H9 (cell line): ENCODE data around the gene MYBPHL. TPM values are rescaled to one million over a fixed set of nuclear protein-coding genes. Genes with fewer than 3 reads are reported as not detected.
A peak's percentile ranks its signal among the peaks of the same experiment; 100 is the strongest.

Experiments
- DNase-seq: peaks from one replicate; pipeline ENCODE4 v3.0.0-alpha.2; 2017
- H2AFZ ChIP-seq: one replicate; pipeline ENCODE4 v1.6.1; 2013; ENCODE audit warnings: mild to moderate bottlenecking, low read length, control low read depth, moderate library complexity
- H2AK5ac ChIP-seq: 2 replicates; pipeline ENCODE4 v1.6.1; 2013; ENCODE audit warnings: low read length, control low read depth, mixed read lengths; ENCODE audit not compliant: insufficient read length
- H2BK120ac ChIP-seq: one replicate; pipeline ENCODE4 v1.6.1; 2013; ENCODE audit warnings: low read depth, mild to moderate bottlenecking, low read length, control low read depth, inconsistent platforms; ENCODE audit not compliant: poor library complexity, severe bottlenecking
- H2BK12ac ChIP-seq: 2 replicates; pipeline ENCODE4 v1.6.1; 2013; ENCODE audit warnings: low read length, control low read depth, mixed read lengths, low read depth; ENCODE audit not compliant: insufficient read length
- H2BK15ac ChIP-seq: 2 replicates; pipeline ENCODE4 v1.6.1; 2013; ENCODE audit warnings: low read depth, low read length, control low read depth
- H2BK20ac ChIP-seq: one replicate; pipeline ENCODE4 v1.6.1; 2013; ENCODE audit warnings: low read depth, mild to moderate bottlenecking, low read length, control low read depth, inconsistent platforms; ENCODE audit not compliant: poor library complexity, severe bottlenecking
- H2BK5ac ChIP-seq: 2 replicates; pipeline ENCODE4 v1.6.1; 2013; ENCODE audit warnings: low read length, control low read depth, mixed read lengths; ENCODE audit not compliant: insufficient read length
- H3K14ac ChIP-seq: 2 replicates; pipeline ENCODE4 v1.6.1; 2013; ENCODE audit warnings: low read length, control low read depth; ENCODE audit not compliant: insufficient read depth
- H3K18ac ChIP-seq: 2 replicates; pipeline ENCODE4 v1.6.1; 2013; ENCODE audit warnings: low read depth, mild to moderate bottlenecking, mixed read lengths, low read length, control low read depth; ENCODE audit not compliant: insufficient read length
- H3K23ac ChIP-seq: 2 replicates; pipeline ENCODE4 v1.6.1; 2013; ENCODE audit warnings: low read length, control low read depth, mixed read lengths, low read depth; ENCODE audit not compliant: insufficient read length
- H3K23me2 ChIP-seq: 2 replicates; pipeline ENCODE4 v1.6.1; 2013; ENCODE audit warnings: low read depth, mild to moderate bottlenecking, mixed read lengths, low read length, control low read depth; ENCODE audit not compliant: insufficient read length, poor library complexity, severe bottlenecking
- H3K27ac ChIP-seq: 2 replicates; pipeline ENCODE4 v1.5.1; 2013; ENCODE audit warnings: low read length, control low read depth, mixed read lengths, low read depth; ENCODE audit not compliant: insufficient read length
- H3K27me3 ChIP-seq: 2 replicates; pipeline ENCODE4 v1.6.1; 2013; ENCODE audit warnings: low read length, control low read depth, inconsistent platforms; ENCODE audit not compliant: insufficient read depth
- H3K4ac ChIP-seq: 2 replicates; pipeline ENCODE4 v1.6.1; 2013; ENCODE audit warnings: low read depth, mild to moderate bottlenecking, control low read depth, inconsistent platforms, low read length, moderate library complexity
- H3K4me1 ChIP-seq: 2 replicates; pipeline ENCODE4 v1.6.1; 2013; ENCODE audit warnings: low read length, control low read depth, inconsistent platforms; ENCODE audit not compliant: insufficient read depth
- H3K4me2 ChIP-seq: 2 replicates; pipeline ENCODE4 v1.6.1; 2013; ENCODE audit warnings: low read length, control low read depth, mixed read lengths; ENCODE audit not compliant: insufficient read length, insufficient read depth
- H3K56ac ChIP-seq: 2 replicates; pipeline ENCODE4 v1.6.1; 2013; ENCODE audit warnings: low read depth, mild to moderate bottlenecking, mixed read lengths, low read length, control low read depth; ENCODE audit not compliant: insufficient read length
- H3K79me1 ChIP-seq: 2 replicates; pipeline ENCODE4 v1.6.1; 2013; ENCODE audit warnings: low read depth, mild to moderate bottlenecking, moderate library complexity, low read length, control low read depth, inconsistent platforms; ENCODE audit not compliant: insufficient read depth, poor library complexity, severe bottlenecking
- H3K79me2 ChIP-seq: 2 replicates; pipeline ENCODE4 v1.6.1; 2013; ENCODE audit warnings: low read length, control low read depth, inconsistent platforms; ENCODE audit not compliant: insufficient read depth
- H3K9ac ChIP-seq: 2 replicates; pipeline ENCODE4 v1.6.1; 2013; ENCODE audit warnings: low read length, control low read depth, mixed read lengths; ENCODE audit not compliant: insufficient read length; ENCODE audit errors: extremely low read depth
- H3K9me3 ChIP-seq: one replicate; pipeline ENCODE4 v1.6.1; 2013; ENCODE audit warnings: low read depth, low read length, inconsistent platforms; ENCODE audit not compliant: control insufficient read depth
- H3T11ph ChIP-seq: one replicate; pipeline ENCODE4 v1.6.1; 2013; ENCODE audit warnings: mild to moderate bottlenecking, low read length, control low read depth, inconsistent platforms
- H4K20me1 ChIP-seq: one replicate; pipeline ENCODE4 v1.6.1; 2013; ENCODE audit not compliant: control insufficient read depth, insufficient read length, insufficient read depth
- H4K5ac ChIP-seq: 2 replicates; pipeline ENCODE4 v1.6.1; 2013; ENCODE audit warnings: low read depth, mild to moderate bottlenecking, mixed read lengths, low read length, control low read depth; ENCODE audit not compliant: insufficient read length
- H4K8ac ChIP-seq: replicated peaks from 2 replicates; pipeline ENCODE4 v1.6.1; 2013; ENCODE audit warnings: low read length, control low read depth, mixed read lengths, low read depth; ENCODE audit not compliant: insufficient read length
- H4K91ac ChIP-seq: 2 replicates; pipeline ENCODE4 v1.6.1; 2013; ENCODE audit warnings: low read depth, mild to moderate bottlenecking, moderate library complexity, mixed read lengths, low read length, control low read depth; ENCODE audit not compliant: insufficient read length
- H3K27ac Mint-ChIP-seq, 3 experiments: 2 replicates in 2 of 3; 3 replicates in 1 of 3; pipeline ENCODE4 v1.8.0; 2020 to 2021; ENCODE audit warnings: mixed read lengths in 3 of 3, mild to moderate bottlenecking in 1 of 3, moderate library complexity in 1 of 3
- H3K27me3 Mint-ChIP-seq: 2 replicates; pipeline ENCODE4 v1.8.0; 2021; ENCODE audit warnings: low read depth, mild to moderate bottlenecking, moderate library complexity, mixed read lengths
- H3K36me3 Mint-ChIP-seq, 3 experiments: 2 replicates in 2 of 3; 3 replicates in 1 of 3; pipeline ENCODE4 v1.8.0; 2020 to 2021; ENCODE audit warnings: low read depth in 3 of 3, mixed read lengths in 3 of 3; ENCODE audit not compliant: insufficient read depth in 1 of 3
- H3K4me1 Mint-ChIP-seq, 2 experiments: 2 replicates each; pipeline ENCODE4 v1.8.0; 2020; ENCODE audit warnings: mixed read lengths in 2 of 2
- H3K4me3 Mint-ChIP-seq, 2 experiments: 2 replicates in 1 of 2; 3 replicates in 1 of 2; pipeline ENCODE4 v1.8.0; 2020 to 2021; ENCODE audit warnings: mild to moderate bottlenecking in 2 of 2, mixed read lengths in 2 of 2, moderate library complexity in 1 of 2
- H3K9me3 Mint-ChIP-seq, 2 experiments: 2 replicates in 1 of 2; 3 replicates in 1 of 2; pipeline ENCODE4 v1.8.0; 2020; ENCODE audit warnings: mild to moderate bottlenecking in 2 of 2, mixed read lengths in 2 of 2, moderate library complexity in 1 of 2
- CTCF ChIP-seq: fragments of 200-600 bp; sonication (generic); conservative IDR thresholded peaks from 3 replicates; pipeline ENCODE4 v1.8.0; 2021; ENCODE audit warnings: antibody characterized with exemption, mild to moderate bottlenecking
- WGBS: extraction: QIAGEN DNeasy Blood & Tissue Kit; methylation state at CpG from one replicate; pipeline ENCODE4 v1.1.7; 2013; ENCODE audit warnings: missing lambda C conversion rate, low lambda C conversion rate, mixed read lengths; ENCODE audit not compliant: insufficient read length; ENCODE audit errors: extremely low coverage; 5-methylcytosine and 5-hydroxymethylcytosine counted together
- total RNA-seq: library from RNA; stranded (reverse); gene quantifications from 2 replicates; pipeline ENCODE4 v1.2.1, GENCODE V29; 2021

MYBPHL gene
- total RNA-seq, 1 experiment from 2014 or later: 0.59 TPM

- Histone ChIP-seq H2AFZ (no peak overlapping the region), H3K23ac (no peak overlapping the region), H4K8ac (no peak overlapping the region), H3K9me3 (no peaks in the 10 kb centered on the region), H3K56ac (no peak overlapping the region), H3K14ac (no peak overlapping the region), H2BK120ac (no peak overlapping the region), H3K4ac (no peak overlapping the region), H3K9ac (no peak overlapping the region), H3K27me3 (no peaks in the 10 kb centered on the region), H2BK20ac (no peak overlapping the region), H4K5ac (no peak overlapping the region), H3K79me2 (no peaks in the 10 kb centered on the region), H2BK5ac (no peak overlapping the region), H3K79me1 (no peaks in the 10 kb centered on the region), H4K20me1 (no peaks in the 10 kb centered on the region), H2AK5ac (no peak overlapping the region), H3T11ph (no peak overlapping the region), H2BK12ac (no peak overlapping the region), H3K27ac (no peak overlapping the region), H3K4me2 (no peak overlapping the region), H3K4me1 (no peaks in the 10 kb centered on the region; the same call in 1 of the 2 replicates), H3K23me2 (no peaks in the 10 kb centered on the region), H2BK15ac (no peak overlapping the region), H3K18ac (no peak overlapping the region), H4K91ac (no peak overlapping the region)
- Mint-ChIP-seq H3K36me3 (peaks cover 13 to 43% (median 33%) of the 10 kb centered on the region in 3 experiments), H3K27ac (peak overlapping the region; percentile 61 to 79 (median 78); a peak in 4 of 7 replicates), H3K27me3 (no peaks in the 10 kb centered on the region), H3K4me1 (peaks cover 26 to 29% of the 10 kb centered on the region in 2 experiments), H3K9me3 (no peaks in the 10 kb centered on the region), H3K4me3 (no peak overlapping the region)
- WGBS: no CpG with 5 or more reads among the region's 9 CpGs
- DNase-seq: no peak
- TF ChIP-seq CTCF: no peak
These were observed 31.0 kb downstream of the MYBPHL start for GRCh38 chr1:109275706-109276345.
